ENCODE measurements around the gene C2orf68.

- TF ChIP-seq CTCF (IDR thresholded peaks at IDR 0.05; ENCODE audit: low read depth, low read length, poor library complexity, severe bottlenecking) (no peak), EZH2phosphoT487 (IDR thresholded peaks at IDR 0.05; ENCODE audit: borderline replicate concordance, low read length) (no peak)
These were observed 26.1 kb downstream of the C2orf68 start for GRCh38 chr2:85585781-85586105.

Measured in DOHH2 (cell line).